HepG2 (cell line): ENCODE data around the gene SYNGR1. TPM values are rescaled to one million over a fixed set of nuclear protein-coding genes. Genes with fewer than 3 reads are reported as not detected.
A peak's percentile ranks its signal among the peaks of the same experiment; 100 is the strongest.

Source experiments
- ATAC-seq: fragments of 200-7000 bp; cut with Tn5 transposase; 3 replicates; pipeline ENCODE4 v1.9.1; 2020; ENCODE audit warnings: mild to moderate bottlenecking, moderate library complexity
- BruUV-seq: library from RNA; stranded (reverse); fragments of 400-500 nt; replicated peaks from 2 replicates; lab custom pipeline; 2021; lab: Mats Ljungman, UMichigan
- CTCF ChIA-PET: fragments of 300-600 bp; formaldehyde crosslinking; extraction: SDS; loops from one replicate; lab custom pipeline; 2021; ENCODE audit warnings: low total read pairs, inconsistent platforms, low intra/inter-chr PET ratio; lab: Yijun Ruan, JAX
- POLR2A ChIA-PET: fragments of 350-600 bp; sonication (Branson Sonifier 250); formaldehyde crosslinking; loops from one replicate; lab custom pipeline; 2020; ENCODE audit warnings: antibody characterized with exemption, inconsistent platforms; lab: Yijun Ruan, JAX
- DNase-seq: peaks from one replicate; pipeline ENCODE4 v3.0.0-alpha.2; 2015; ENCODE audit warnings: low spot score
- FAIRE-seq: peaks from 3 replicates; lab custom pipeline; 2011; peaks lifted over from hg19 to GRCh38; lab: Jason Lieb, UNC
- H2AFZ ChIP-seq: one replicate; pipeline ENCODE4 v1.6.1; 2011; ENCODE audit warnings: low read length, inconsistent platforms
- H3K27ac ChIP-seq: fragments of 300-600 bp; 3 replicates; pipeline ENCODE4 v1.8.0; 2011; ENCODE audit warnings: mixed run types, mild to moderate bottlenecking, mixed read lengths, low read length, inconsistent platforms; ENCODE audit not compliant: insufficient read depth; ENCODE audit errors: extremely low read length
- H3K27me3 ChIP-seq, 2 experiments: fragments of 200-600 bp in 1 of 2; 2 replicates in 1 of 2; 3 replicates in 1 of 2; pipeline versions ENCODE4 v1.6.0 to v1.8.0; 2011; ENCODE audit warnings: low read length in 2 of 2, mild to moderate bottlenecking in 2 of 2, moderate library complexity in 2 of 2, inconsistent platforms in 1 of 2; ENCODE audit not compliant: insufficient read depth in 2 of 2, control insufficient read depth in 1 of 2
- H3K36me3 ChIP-seq, 2 experiments: fragments of 200-600 bp in 1 of 2; replicated peaks in 1 of 2; 2 replicates in 1 of 2; 3 replicates in 1 of 2; pipeline versions ENCODE4 v1.5.1 to v1.8.0; 2011; ENCODE audit warnings: low read length in 2 of 2, inconsistent platforms in 1 of 2; ENCODE audit not compliant: insufficient read depth in 2 of 2, control insufficient read depth in 1 of 2
- H3K4me1 ChIP-seq: 2 replicates; pipeline ENCODE4 v1.5.1; 2012; ENCODE audit warnings: low read length, inconsistent platforms; ENCODE audit not compliant: insufficient read depth
- H3K4me2 ChIP-seq: 2 replicates; pipeline ENCODE4 v1.6.0; 2011; ENCODE audit warnings: low read depth, low read length, inconsistent platforms
- H3K4me3 ChIP-seq, 3 experiments: fragments of 200-600 bp in 1 of 3; sonication (generic), shearing (Covaris generic) in 1 of 3; replicated peaks in 1 of 3; 2 replicates each; pipeline ENCODE4 v1.5.1; 2011 to 2016; ENCODE audit warnings: low read length in 3 of 3, inconsistent platforms in 2 of 3, low read depth in 2 of 3, mild to moderate bottlenecking in 2 of 3, control low read depth in 1 of 3, mixed read lengths in 1 of 3; ENCODE audit not compliant: insufficient read depth in 1 of 3
- H3K79me2 ChIP-seq: one replicate; pipeline ENCODE4 v1.6.1; 2011; ENCODE audit warnings: low read length, inconsistent platforms; ENCODE audit not compliant: insufficient read depth
- H3K9ac ChIP-seq: 2 replicates; pipeline ENCODE4 v1.6.0; 2011; ENCODE audit warnings: mild to moderate bottlenecking, low read depth, low read length, inconsistent platforms; ENCODE audit not compliant: insufficient read depth
- H3K9me3 ChIP-seq: 2 replicates; pipeline ENCODE4 v1.5.1; 2012; ENCODE audit warnings: mild to moderate bottlenecking, low read length
- H4K20me1 ChIP-seq: 2 replicates; pipeline ENCODE4 v1.6.0; 2011; ENCODE audit warnings: inconsistent platforms, mild to moderate bottlenecking, low read length, moderate library complexity; ENCODE audit not compliant: insufficient read depth
- CC2D1A ChIP-seq: sonication (generic); formaldehyde crosslinking; IDR thresholded peaks from 2 replicates; pipeline ENCODE4 v1.8.1; 2023; ENCODE audit warnings: mild to moderate bottlenecking, missing genetic modification reagents
- EED ChIP-seq: sonication (generic); formaldehyde crosslinking; IDR thresholded peaks from 2 replicates; pipeline ENCODE4 v1.5.0; 2020; ENCODE audit warnings: mild to moderate bottlenecking, missing genetic modification reagents
- HCFC1 ChIP-seq: fragments of 150-350 bp; IDR thresholded peaks from 2 replicates; pipeline ENCODE4 v1.6.1; 2014; ENCODE audit warnings: low read depth, low read length
- MIXL1 ChIP-seq: IDR thresholded peaks from 2 replicates; pipeline ENCODE4 v1.6.1; 2016
- MXD1 ChIP-seq: sonication (generic); formaldehyde crosslinking; IDR thresholded peaks from 2 replicates; pipeline ENCODE4 v1.4.0; 2020; ENCODE audit warnings: mild to moderate bottlenecking, missing genetic modification reagents
- PHF21A ChIP-seq: sonication (generic); formaldehyde crosslinking; IDR thresholded peaks from 2 replicates; pipeline ENCODE4 v1.5.0; 2020; ENCODE audit warnings: mild to moderate bottlenecking, missing genetic modification reagents
- PHF8 ChIP-seq: sonication (generic); formaldehyde crosslinking; IDR thresholded peaks from 2 replicates; pipeline ENCODE4 v1.5.0; 2020; ENCODE audit warnings: missing genetic modification reagents
- PRPF4 ChIP-seq: fragments of 200-400 bp; formaldehyde crosslinking; IDR thresholded peaks from 2 replicates; pipeline ENCODE4 v1.6.1; 2016; ENCODE audit warnings: low read length, low read depth; ENCODE audit not compliant: poor library complexity, severe bottlenecking
- PTBP1 ChIP-seq: fragments of 200-400 bp; formaldehyde crosslinking; IDR thresholded peaks from 2 replicates; pipeline ENCODE4 v1.6.1; 2018; ENCODE audit warnings: low read length, low read depth; ENCODE audit not compliant: poor library complexity, severe bottlenecking
- SKIL ChIP-seq: sonication (generic); formaldehyde crosslinking; IDR thresholded peaks from 2 replicates; pipeline ENCODE4 v1.8.0; 2022; ENCODE audit warnings: missing genetic modification reagents, mild to moderate bottlenecking, moderate library complexity, borderline replicate concordance
- SMAD1 ChIP-seq: sonication (generic); formaldehyde crosslinking; IDR thresholded peaks from 2 replicates; pipeline ENCODE4 v1.4.0; 2020; ENCODE audit warnings: missing genetic modification reagents, low read depth, mild to moderate bottlenecking, borderline replicate concordance
- SMYD3 ChIP-seq: sonication (generic); formaldehyde crosslinking; IDR thresholded peaks from 2 replicates; pipeline ENCODE4 v1.8.1; 2023; ENCODE audit warnings: mild to moderate bottlenecking, missing genetic modification reagents
- SP140L ChIP-seq: sonication (generic); formaldehyde crosslinking; IDR thresholded peaks from 2 replicates; pipeline ENCODE4 v1.4.0; 2020; ENCODE audit warnings: missing genetic modification reagents, borderline replicate concordance
- SP5 ChIP-seq: IDR thresholded peaks from 2 replicates; pipeline ENCODE4 v1.6.1; 2016; ENCODE audit warnings: low read depth, borderline replicate concordance
- ZBED4 ChIP-seq: sonication (generic); formaldehyde crosslinking; IDR thresholded peaks from 2 replicates; pipeline ENCODE4 v1.4.0; 2020; ENCODE audit warnings: missing genetic modification reagents, borderline replicate concordance
- ZNF331 ChIP-seq: sonication (generic); formaldehyde crosslinking; IDR thresholded peaks from 2 replicates; pipeline ENCODE4 v1.4.0; 2020; ENCODE audit warnings: missing genetic modification reagents
- ZNF740 ChIP-seq: sonication (generic); formaldehyde crosslinking; IDR thresholded peaks from 2 replicates; pipeline ENCODE4 v1.4.0; 2020; ENCODE audit warnings: missing genetic modification reagents
- ZNF772 ChIP-seq: sonication (generic); formaldehyde crosslinking; IDR thresholded peaks from 2 replicates; pipeline ENCODE4 v1.5.0; 2020; ENCODE audit warnings: mild to moderate bottlenecking, missing genetic modification reagents
- ZNF773 ChIP-seq: sonication (generic); formaldehyde crosslinking; IDR thresholded peaks from 2 replicates; pipeline ENCODE4 v1.4.0; 2020; ENCODE audit warnings: missing genetic modification reagents, borderline replicate concordance
- WGBS: methylation state at CpG from one replicate; pipeline ENCODE4 v1.1.6; 2017; ENCODE audit warnings: low lambda C conversion rate; 5-methylcytosine and 5-hydroxymethylcytosine counted together
- in situ Hi-C: cut with HindIII; loops from 2 replicates; pipeline ENCODE4 v1.10.0; 2017; ENCODE audit warnings: low pct_unique_long_range_greater_than_20kb; ENCODE audit not compliant: extremely low pct_ligation_motif_present
- intact Hi-C: fragments of 100-400 bp; cut with micrococcal nuclease; formaldehyde crosslinking; loops from one replicate; pipeline ENCODE4 v1.10.0; 2022; ENCODE audit not compliant: unreplicated experiment
- polyA plus RNA-seq, 8 experiments: library from polyadenylated mRNA; depleted of rRNA in 3 of 8; stranded (reverse) in 7 of 8; unstranded in 1 of 8; fragments of >200 nt; fragmentation: Illumina TruSeq in 4 of 8; extraction: Trizol in 4 of 8; gene quantifications; 2 replicates each; pipeline versions ENCODE4 v1.2.1 to v1.2.3, GENCODE V29; 2011 to 2016; ENCODE audit warnings: low read depth in 4 of 8, missing spikeins in 1 of 8, mixed read lengths in 1 of 8; ENCODE audit not compliant: insufficient read depth in 1 of 8
- total RNA-seq, 5 experiments: library from RNA; depleted of rRNA; stranded (reverse); fragments of >200 nt; fragmentation: Illumina TruSeq; extraction: Trizol; gene quantifications; 2 replicates each; pipeline ENCODE4 v1.2.3, GENCODE V29; 2016; ENCODE audit warnings: low read depth in 1 of 5

The SYNGR1 gene
- total and polyA plus RNA-seq, 2 of the 13 experiments (the other 11 are each of a cell fraction or from before 2014, with no cell fraction given) = 0.27 to 2.7 TPM

GRCh38 chr22:39309364-39309861, 40.4 kb upstream of the SYNGR1 start:
- no TSS peak for BruUV-seq
- no peak overlapping the region for H3K27ac ChIP-seq
- H3K36me3 ChIP-seq = peaks cover 17 to 25% of the 10 kb centered on the region in 2 experiments
- H3K79me2 ChIP-seq = no peaks in the 10 kb centered on the region
- H3K27me3 ChIP-seq = no peaks in the 10 kb centered on the region
- ATAC-seq = peak; percentile 45
- peaks cover 25% of the 10 kb centered on the region for H4K20me1 ChIP-seq
- 10% methylated on average over 15 of the region's 18 CpGs for WGBS
- peaks cover 52% of the 10 kb centered on the region for H3K4me1 ChIP-seq
- CTCF ChIA-PET = interaction anchor here (5.1 kb wide), 1 partner anchor 139 kb away, joined by 27 read pairs; no protein-coding TSS in a partner anchor
- no peak overlapping the region for H2AFZ ChIP-seq
- H3K9me3 ChIP-seq = no peaks in the 10 kb centered on the region
- H3K4me3 ChIP-seq = peak overlapping the region in 2 of 3 experiments; percentile 45 to 62; a peak in 3 of 6 replicates
- intact Hi-C loops (loop anchor here (2.0 kb wide), 1 partner anchor 139 kb away; no protein-coding TSS in a partner anchor), in situ Hi-C loops (no loop called here)
- POLR2A ChIA-PET = interaction anchor here (0.6 to 3.7 kb wide), 9 partner anchors 9 to 157 kb away, joined by 3 to 63 read pairs (median 4); partner anchors contain the start of genes CBX7 and RPL3
- FAIRE-seq = no peak
- no peak for DNase-seq
- peak overlapping the region; percentile 44; the same call in 1 of the 2 replicates for H3K9ac ChIP-seq
- H3K4me2 ChIP-seq = peak overlapping the region; percentile 64
- TF ChIP-seq SMAD1 (no peak), HCFC1 (no peak), EED (no peak), ZNF740 (CRISPR knock-in tag) (no peak), PRPF4 (no peak), MIXL1 (CRISPR knock-in tag) (no peak), SKIL (CRISPR knock-in tag) (no peak), PHF21A (CRISPR knock-in tag) (no peak), PHF8 (CRISPR knock-in tag) (no peak), CC2D1A (no peak), SP140L (no peak), PTBP1 (no peak), ZBED4 (CRISPR knock-in tag) (no peak), ZNF772 (CRISPR knock-in tag) (no peak), ZNF331 (CRISPR knock-in tag) (no peak), SP5 (CRISPR knock-in tag) (no peak), MXD1 (CRISPR knock-in tag) (no peak), ZNF773 (CRISPR knock-in tag) (no peak), SMYD3 (CRISPR knock-in tag) (no peak)
